HepG2 (cell line): ENCODE measurements around the gene SDCCAG8. TPM values are rescaled to one million over a fixed set of nuclear protein-coding genes. Genes with fewer than 3 reads are reported as not detected.

Source experiments
- ATAC-seq: fragments of 200-7000 bp; cut with Tn5 transposase; 3 replicates; pipeline ENCODE4 v1.9.1; 2020; ENCODE audit warnings: mild to moderate bottlenecking, moderate library complexity
- BruUV-seq: library from RNA; stranded (reverse); fragments of 400-500 nt; replicated peaks from 2 replicates; lab custom pipeline; 2021; lab: Mats Ljungman, UMichigan
- CTCF ChIA-PET: fragments of 300-600 bp; formaldehyde crosslinking; extraction: SDS; loops from one replicate; lab custom pipeline; 2021; ENCODE audit warnings: low total read pairs, inconsistent platforms, low intra/inter-chr PET ratio; lab: Yijun Ruan, JAX
- POLR2A ChIA-PET: fragments of 350-600 bp; sonication (Branson Sonifier 250); formaldehyde crosslinking; loops from one replicate; lab custom pipeline; 2020; ENCODE audit warnings: antibody characterized with exemption, inconsistent platforms; lab: Yijun Ruan, JAX
- DNase-seq: peaks from one replicate; pipeline ENCODE4 v3.0.0-alpha.2; 2015; ENCODE audit warnings: low spot score
- FAIRE-seq: peaks from 3 replicates; lab custom pipeline; 2011; peaks lifted over from hg19 to GRCh38; lab: Jason Lieb, UNC
- H2AFZ ChIP-seq: one replicate; pipeline ENCODE4 v1.6.1; 2011; ENCODE audit warnings: low read length, inconsistent platforms
- H3K27ac ChIP-seq: fragments of 300-600 bp; 3 replicates; pipeline ENCODE4 v1.8.0; 2011; ENCODE audit warnings: mixed run types, mild to moderate bottlenecking, mixed read lengths, low read length, inconsistent platforms; ENCODE audit not compliant: insufficient read depth; ENCODE audit errors: extremely low read length
- H3K27me3 ChIP-seq, 2 experiments: fragments of 200-600 bp in 1 of 2; 2 replicates in 1 of 2; 3 replicates in 1 of 2; pipeline versions ENCODE4 v1.6.0 to v1.8.0; 2011; ENCODE audit warnings: low read length in 2 of 2, mild to moderate bottlenecking in 2 of 2, moderate library complexity in 2 of 2, inconsistent platforms in 1 of 2; ENCODE audit not compliant: insufficient read depth in 2 of 2, control insufficient read depth in 1 of 2
- H3K36me3 ChIP-seq, 2 experiments: fragments of 200-600 bp in 1 of 2; replicated peaks in 1 of 2; 2 replicates in 1 of 2; 3 replicates in 1 of 2; pipeline versions ENCODE4 v1.5.1 to v1.8.0; 2011; ENCODE audit warnings: low read length in 2 of 2, inconsistent platforms in 1 of 2; ENCODE audit not compliant: insufficient read depth in 2 of 2, control insufficient read depth in 1 of 2
- H3K4me1 ChIP-seq: 2 replicates; pipeline ENCODE4 v1.5.1; 2012; ENCODE audit warnings: low read length, inconsistent platforms; ENCODE audit not compliant: insufficient read depth
- H3K4me2 ChIP-seq: 2 replicates; pipeline ENCODE4 v1.6.0; 2011; ENCODE audit warnings: low read depth, low read length, inconsistent platforms
- H3K4me3 ChIP-seq, 3 experiments: fragments of 200-600 bp in 1 of 3; sonication (generic), shearing (Covaris generic) in 1 of 3; replicated peaks in 1 of 3; 2 replicates each; pipeline ENCODE4 v1.5.1; 2011 to 2016; ENCODE audit warnings: low read length in 3 of 3, inconsistent platforms in 2 of 3, low read depth in 2 of 3, mild to moderate bottlenecking in 2 of 3, control low read depth in 1 of 3, mixed read lengths in 1 of 3; ENCODE audit not compliant: insufficient read depth in 1 of 3
- H3K79me2 ChIP-seq: one replicate; pipeline ENCODE4 v1.6.1; 2011; ENCODE audit warnings: low read length, inconsistent platforms; ENCODE audit not compliant: insufficient read depth
- H3K9ac ChIP-seq: 2 replicates; pipeline ENCODE4 v1.6.0; 2011; ENCODE audit warnings: mild to moderate bottlenecking, low read depth, low read length, inconsistent platforms; ENCODE audit not compliant: insufficient read depth
- H3K9me3 ChIP-seq: 2 replicates; pipeline ENCODE4 v1.5.1; 2012; ENCODE audit warnings: mild to moderate bottlenecking, low read length
- H4K20me1 ChIP-seq: 2 replicates; pipeline ENCODE4 v1.6.0; 2011; ENCODE audit warnings: inconsistent platforms, mild to moderate bottlenecking, low read length, moderate library complexity; ENCODE audit not compliant: insufficient read depth
- BRCA1 ChIP-seq: sonication (generic); formaldehyde crosslinking; IDR thresholded peaks from 2 replicates; pipeline ENCODE4 v1.4.0; 2020; ENCODE audit warnings: missing genetic modification reagents
- CSRNP2 ChIP-seq: sonication (generic); formaldehyde crosslinking; conservative IDR thresholded peaks from 2 replicates; pipeline ENCODE4 v1.8.0; 2022; ENCODE audit warnings: low read depth, missing genetic modification reagents
- FOXC1 ChIP-seq: sonication (generic); formaldehyde crosslinking; IDR thresholded peaks from 2 replicates; pipeline ENCODE4 v1.8.0; 2022; ENCODE audit warnings: mild to moderate bottlenecking, missing genetic modification reagents, borderline replicate concordance
- FOXK1 ChIP-seq: sonication (generic); formaldehyde crosslinking; IDR thresholded peaks from 2 replicates; pipeline ENCODE4 v1.4.0; 2020; ENCODE audit warnings: low read depth, missing genetic modification reagents, borderline replicate concordance
- HIVEP1 ChIP-seq: sonication (generic); formaldehyde crosslinking; IDR thresholded peaks from 2 replicates; pipeline ENCODE4 v1.4.0; 2020; ENCODE audit warnings: mild to moderate bottlenecking, missing genetic modification reagents
- JUN ChIP-seq: sonication (generic); formaldehyde crosslinking; IDR thresholded peaks from 2 replicates; pipeline ENCODE4 v1.4.0; 2020; ENCODE audit warnings: mild to moderate bottlenecking, missing genetic modification reagents
- MAFG ChIP-seq: sonication (generic); formaldehyde crosslinking; IDR thresholded peaks from 2 replicates; pipeline ENCODE4 v1.5.1; 2020; ENCODE audit warnings: mild to moderate bottlenecking, missing genetic modification reagents
- MNT ChIP-seq: fragments of 450-650 bp; IDR thresholded peaks from 2 replicates; pipeline ENCODE4 v1.6.1; 2016
- MTA1 ChIP-seq: sonication (generic); formaldehyde crosslinking; IDR thresholded peaks from 2 replicates; pipeline ENCODE4 v1.4.0; 2020; ENCODE audit warnings: missing genetic modification reagents, mild to moderate bottlenecking, borderline replicate concordance
- MYPOP ChIP-seq: sonication (generic); formaldehyde crosslinking; IDR thresholded peaks from 2 replicates; pipeline ENCODE4 v1.8.1; 2023; ENCODE audit warnings: mild to moderate bottlenecking, moderate library complexity, missing genetic modification reagents
- PLRG1 ChIP-seq: fragments of 450-650 bp; conservative IDR thresholded peaks from 2 replicates; pipeline ENCODE4 v1.6.1; 2016
- RFXANK ChIP-seq: IDR thresholded peaks from 2 replicates; pipeline ENCODE4 v1.6.1; 2016
- SCMH1 ChIP-seq: sonication (generic); formaldehyde crosslinking; IDR thresholded peaks from 2 replicates; pipeline ENCODE4 v1.9.0; 2021; ENCODE audit warnings: missing genetic modification reagents, mild to moderate bottlenecking, borderline replicate concordance
- TSC22D2 ChIP-seq: sonication (generic); formaldehyde crosslinking; IDR thresholded peaks from 2 replicates; pipeline ENCODE4 v1.5.1; 2020; ENCODE audit warnings: missing genetic modification reagents, mild to moderate bottlenecking, borderline replicate concordance
- U2AF2 ChIP-seq: fragments of 200-400 bp; formaldehyde crosslinking; IDR thresholded peaks from 2 replicates; pipeline ENCODE4 v1.6.1; 2017; ENCODE audit warnings: low read depth, mild to moderate bottlenecking, low read length
- ZBTB44 ChIP-seq: sonication (generic); formaldehyde crosslinking; IDR thresholded peaks from 2 replicates; pipeline ENCODE4 v1.4.0; 2020; ENCODE audit warnings: missing genetic modification reagents
- ZFAT ChIP-seq: sonication (generic); formaldehyde crosslinking; conservative IDR thresholded peaks from 2 replicates; pipeline ENCODE4 v1.8.1; 2023; ENCODE audit warnings: missing genetic modification reagents, inconsistent platforms
- ZNF362 ChIP-seq: sonication (generic); formaldehyde crosslinking; IDR thresholded peaks from 2 replicates; pipeline ENCODE4 v1.4.0; 2020; ENCODE audit warnings: missing genetic modification reagents, mild to moderate bottlenecking, borderline replicate concordance
- ZNF777 ChIP-seq: sonication (generic); formaldehyde crosslinking; IDR thresholded peaks from 2 replicates; pipeline ENCODE4 v1.4.0; 2020; ENCODE audit warnings: missing genetic modification reagents
- WGBS: methylation state at CpG from one replicate; pipeline ENCODE4 v1.1.6; 2017; ENCODE audit warnings: low lambda C conversion rate; 5-methylcytosine and 5-hydroxymethylcytosine counted together
- in situ Hi-C: cut with HindIII; loops from 2 replicates; pipeline ENCODE4 v1.10.0; 2017; ENCODE audit warnings: low pct_unique_long_range_greater_than_20kb; ENCODE audit not compliant: extremely low pct_ligation_motif_present
- intact Hi-C: fragments of 100-400 bp; cut with micrococcal nuclease; formaldehyde crosslinking; loops from one replicate; pipeline ENCODE4 v1.10.0; 2022; ENCODE audit not compliant: unreplicated experiment
- polyA plus RNA-seq, 8 experiments: library from polyadenylated mRNA; depleted of rRNA in 3 of 8; stranded (reverse) in 7 of 8; unstranded in 1 of 8; fragments of >200 nt; fragmentation: Illumina TruSeq in 4 of 8; extraction: Trizol in 4 of 8; gene quantifications; 2 replicates each; pipeline versions ENCODE4 v1.2.1 to v1.2.3, GENCODE V29; 2011 to 2016; ENCODE audit warnings: low read depth in 4 of 8, missing spikeins in 1 of 8, mixed read lengths in 1 of 8; ENCODE audit not compliant: insufficient read depth in 1 of 8
- total RNA-seq, 5 experiments: library from RNA; depleted of rRNA; stranded (reverse); fragments of >200 nt; fragmentation: Illumina TruSeq; extraction: Trizol; gene quantifications; 2 replicates each; pipeline ENCODE4 v1.2.3, GENCODE V29; 2016; ENCODE audit warnings: low read depth in 1 of 5

SDCCAG8 gene
- total and polyA plus RNA-seq, 2 of the 13 experiments (the other 11 are each of a cell fraction or from before 2014, with no cell fraction given): 9.5 to 13.4 TPM

- no peak for TF ChIP-seq CSRNP2 (CRISPR knock-in tag)
- TF ChIP-seq MYPOP: no peak
- no peak for TF ChIP-seq TSC22D2 (CRISPR knock-in tag)
- no peak for TF ChIP-seq FOXC1
- TF ChIP-seq SCMH1 (CRISPR knock-in tag): no peak
- no peak for TF ChIP-seq MTA1 (CRISPR knock-in tag)
- no peak for TF ChIP-seq MAFG (CRISPR knock-in tag)
Measured at GRCh38 chr1:243496187-243496646, 240.4 kb downstream of the SDCCAG8 start (continued).

- ATAC-seq (no peak), FAIRE-seq (no peak), DNase-seq (no peak)
- TF ChIP-seq ZFAT (CRISPR knock-in tag): no peak
- no peak for TF ChIP-seq ZBTB44 (CRISPR knock-in tag)
- no peak for TF ChIP-seq FOXK1
- TF ChIP-seq ZNF777 (CRISPR knock-in tag): no peak
- no peak for TF ChIP-seq HIVEP1 (CRISPR knock-in tag)
- TF ChIP-seq U2AF2: no peak
- TF ChIP-seq JUN (CRISPR knock-in tag): no peak
- TF ChIP-seq PLRG1: no peak
- no peak for TF ChIP-seq ZNF362 (CRISPR knock-in tag)
- TF ChIP-seq BRCA1 (CRISPR knock-in tag): no peak
- no peak for TF ChIP-seq MNT
- no peak for TF ChIP-seq RFXANK (CRISPR knock-in tag)
- intact Hi-C loops: no loop called here
- no peak overlapping the region for H2AFZ ChIP-seq
- H3K9ac ChIP-seq: no peak overlapping the region
- no peaks in the 10 kb centered on the region for H3K79me2 ChIP-seq
- H3K27me3 ChIP-seq: no peaks in the 10 kb centered on the region
- ChIA-PET CTCF (no interaction called here), POLR2A (interaction anchor here (0.5 kb wide), 1 partner anchor 11 kb away, joined by 3 read pairs; no protein-coding TSS in a partner anchor)
- WGBS: 96% methylated on average over 7 of the region's 11 CpGs
- H3K27ac ChIP-seq: no peak overlapping the region
- no peak overlapping the region for H3K4me2 ChIP-seq
- H3K4me1 ChIP-seq: no peaks in the 10 kb centered on the region
- no peaks in the 10 kb centered on the region for H3K9me3 ChIP-seq
- in situ Hi-C loops: no loop called here
- no TSS peak for BruUV-seq
- H3K36me3 ChIP-seq: no peaks in the 10 kb centered on the region
- H4K20me1 ChIP-seq: no peaks in the 10 kb centered on the region
- no peak overlapping the region for H3K4me3 ChIP-seq
Measured at GRCh38 chr1:243496806-243497205, 241.0 kb downstream of the SDCCAG8 start.
